OCI-LY7 (cell line): ENCODE data around the gene PDIA4. TPM values are rescaled to one million over a fixed set of nuclear protein-coding genes. Genes with fewer than 3 reads are reported as not detected.

Experiments used
- BruUV-seq: library from RNA; stranded (reverse); fragments of 400-500 nt; replicated peaks from 2 replicates; lab custom pipeline; 2021; lab: Mats Ljungman, UMichigan
- CTCF ChIA-PET: fragments of 300-600 bp; sonication (Branson Sonifier 250); formaldehyde crosslinking; loops from one replicate; lab custom pipeline; 2022; ENCODE audit warnings: antibody characterized with exemption; ENCODE audit not compliant: unreplicated experiment; lab: Charles Lee
- POLR2A ChIA-PET: fragments of 300-600 bp; sonication (Branson Sonifier 250); formaldehyde crosslinking; loops from one replicate; lab custom pipeline; 2022; ENCODE audit warnings: antibody characterized with exemption; lab: Charles Lee
- DNase-seq: peaks from one replicate; pipeline ENCODE4 v3.0.0-alpha.2; 2015; ENCODE audit warnings: low spot score
- H2AFZ ChIP-seq: fragments of 200-600 bp; sonication (generic), shearing (Covaris generic); 2 replicates; pipeline ENCODE4 v1.6.1; 2014; ENCODE audit warnings: mild to moderate bottlenecking, antibody characterized with exemption, low read length, moderate library complexity
- H3K27ac ChIP-seq: fragments of 200-600 bp; sonication (generic); 2 replicates; pipeline ENCODE4 v1.5.1; 2014; ENCODE audit warnings: mixed run types, low read depth, mild to moderate bottlenecking, moderate library complexity, low read length, inconsistent platforms; ENCODE audit not compliant: poor library complexity, severe bottlenecking
- H3K36me3 ChIP-seq: fragments of 200-600 bp; sonication (generic); 2 replicates; pipeline ENCODE4 v1.6.1; 2014; ENCODE audit warnings: mild to moderate bottlenecking, antibody characterized with exemption, low read length, moderate library complexity, mixed read lengths; ENCODE audit not compliant: insufficient read depth
- H3K4me1 ChIP-seq: fragments of 200-600 bp; sonication (generic); 2 replicates; pipeline ENCODE4 v1.5.1; 2014; ENCODE audit warnings: mild to moderate bottlenecking, low read length; ENCODE audit not compliant: insufficient read depth, poor library complexity, severe bottlenecking
- H3K4me2 ChIP-seq: fragments of 200-600 bp; sonication (generic); 2 replicates; pipeline ENCODE4 v1.6.1; 2014; ENCODE audit warnings: mild to moderate bottlenecking, low read length
- H3K4me3 ChIP-seq: fragments of 200-600 bp; sonication (generic); 2 replicates; pipeline ENCODE4 v1.5.1; 2014; ENCODE audit warnings: mild to moderate bottlenecking, low read depth, low read length; ENCODE audit not compliant: poor library complexity, severe bottlenecking
- H3K79me2 ChIP-seq: fragments of 200-600 bp; sonication (generic); 2 replicates; pipeline ENCODE4 v1.6.1; 2016; ENCODE audit warnings: low read depth, mild to moderate bottlenecking, low read length, moderate library complexity, mixed read lengths; ENCODE audit not compliant: insufficient read depth
- H3K9me2 ChIP-seq: fragments of 200-600 bp; sonication (generic); 2 replicates; pipeline ENCODE4 v1.6.1; 2016; ENCODE audit warnings: mild to moderate bottlenecking, low read length, mixed read lengths; ENCODE audit not compliant: insufficient read depth
- H3K9me3 ChIP-seq: fragments of 200-600 bp; sonication (generic); 2 replicates; pipeline ENCODE4 v1.6.1; 2014; ENCODE audit warnings: mild to moderate bottlenecking, mixed run types, low read length, mixed read lengths
- H4K20me1 ChIP-seq: fragments of 200-600 bp; sonication (generic); 2 replicates; pipeline ENCODE4 v1.6.1; 2014; ENCODE audit warnings: mild to moderate bottlenecking, antibody characterized with exemption, low read length, moderate library complexity, mixed read lengths; ENCODE audit not compliant: insufficient read depth
- EZH2phosphoT487 ChIP-seq: fragments of 200-600 bp; sonication (generic); IDR thresholded peaks from 2 replicates; pipeline ENCODE4 v1.6.1; 2018; ENCODE audit warnings: low read depth, borderline replicate concordance, mild to moderate bottlenecking, mixed run types, antibody characterized with exemption, low read length, moderate library complexity, mixed read lengths
- intact Hi-C: fragments of 100-400 bp; cut with micrococcal nuclease; formaldehyde crosslinking; loops from one replicate; pipeline ENCODE4 v1.10.0; 2022; ENCODE audit not compliant: unreplicated experiment
- total RNA-seq, 2 experiments: library from RNA; depleted of rRNA in 1 of 2; stranded (reverse); fragments of >200 nt in 1 of 2; shearing (Covaris generic) in 1 of 2; gene quantifications; 2 replicates each; pipeline ENCODE4 v1.2.3, GENCODE V29; 2014 to 2022
- TF ChIP-seq, protein P1 (sequence below): fragments of 200-600 bp; sonication (generic); conservative IDR thresholded peaks from 2 replicates; pipeline ENCODE4 v1.5.1; 2014; ENCODE audit warnings: mild to moderate bottlenecking, antibody characterized with exemption, low read length, moderate library complexity, mixed read lengths

The PDIA4 gene
- total RNA-seq, 2 experiments from 2014 or later, result 130 to 141 TPM

DNA sequence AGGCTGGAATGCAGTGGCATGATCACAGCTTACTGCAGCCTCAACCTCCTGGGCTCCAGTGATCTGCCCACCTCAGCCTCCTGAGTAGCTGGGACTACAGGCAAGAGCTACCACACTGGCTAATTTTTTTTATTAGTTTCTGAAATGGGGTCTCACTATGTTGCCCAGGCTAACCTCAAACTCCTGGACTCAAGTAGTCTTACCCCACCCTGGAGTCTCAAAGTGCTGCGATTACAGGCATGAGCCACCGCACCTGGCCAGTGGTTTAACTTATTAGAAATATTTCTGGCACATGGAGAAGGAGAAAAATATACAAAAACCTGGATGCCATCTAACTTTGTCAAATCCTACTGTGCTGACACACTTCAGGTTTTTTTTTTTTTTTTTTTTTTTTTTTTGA, 47.0 kb upstream of the PDIA4 start:
- no peak overlapping the region for H3K4me3 ChIP-seq
- intact Hi-C loops, result no loop called here
- no peak overlapping the region for H3K4me2 ChIP-seq
- H4K20me1 ChIP-seq, result no peaks in the 10 kb centered on the region
- POLR2A ChIA-PET, result interaction anchor here (0.9 kb wide), 1 partner anchor 14 kb away, joined by 4 read pairs; no protein-coding TSS in a partner anchor
- H3K79me2 ChIP-seq, result no peaks in the 10 kb centered on the region
- TF ChIP-seq, protein P1, sequence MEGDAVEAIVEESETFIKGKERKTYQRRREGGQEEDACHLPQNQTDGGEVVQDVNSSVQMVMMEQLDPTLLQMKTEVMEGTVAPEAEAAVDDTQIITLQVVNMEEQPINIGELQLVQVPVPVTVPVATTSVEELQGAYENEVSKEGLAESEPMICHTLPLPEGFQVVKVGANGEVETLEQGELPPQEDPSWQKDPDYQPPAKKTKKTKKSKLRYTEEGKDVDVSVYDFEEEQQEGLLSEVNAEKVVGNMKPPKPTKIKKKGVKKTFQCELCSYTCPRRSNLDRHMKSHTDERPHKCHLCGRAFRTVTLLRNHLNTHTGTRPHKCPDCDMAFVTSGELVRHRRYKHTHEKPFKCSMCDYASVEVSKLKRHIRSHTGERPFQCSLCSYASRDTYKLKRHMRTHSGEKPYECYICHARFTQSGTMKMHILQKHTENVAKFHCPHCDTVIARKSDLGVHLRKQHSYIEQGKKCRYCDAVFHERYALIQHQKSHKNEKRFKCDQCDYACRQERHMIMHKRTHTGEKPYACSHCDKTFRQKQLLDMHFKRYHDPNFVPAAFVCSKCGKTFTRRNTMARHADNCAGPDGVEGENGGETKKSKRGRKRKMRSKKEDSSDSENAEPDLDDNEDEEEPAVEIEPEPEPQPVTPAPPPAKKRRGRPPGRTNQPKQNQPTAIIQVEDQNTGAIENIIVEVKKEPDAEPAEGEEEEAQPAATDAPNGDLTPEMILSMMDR, result no peak
- no peak for TF ChIP-seq EZH2phosphoT487
- H3K4me1 ChIP-seq, result no peaks in the 10 kb centered on the region
- H3K27ac ChIP-seq, result no peak overlapping the region
- no peaks in the 10 kb centered on the region for H3K9me2 ChIP-seq
- CTCF ChIA-PET, result no interaction called here
- no TSS peak for BruUV-seq
- no peak overlapping the region for H2AFZ ChIP-seq
- H3K36me3 ChIP-seq, result peaks cover 38% of the 10 kb centered on the region
- H3K9me3 ChIP-seq, result no peaks in the 10 kb centered on the region
- DNase-seq, result no peak

DNA sequence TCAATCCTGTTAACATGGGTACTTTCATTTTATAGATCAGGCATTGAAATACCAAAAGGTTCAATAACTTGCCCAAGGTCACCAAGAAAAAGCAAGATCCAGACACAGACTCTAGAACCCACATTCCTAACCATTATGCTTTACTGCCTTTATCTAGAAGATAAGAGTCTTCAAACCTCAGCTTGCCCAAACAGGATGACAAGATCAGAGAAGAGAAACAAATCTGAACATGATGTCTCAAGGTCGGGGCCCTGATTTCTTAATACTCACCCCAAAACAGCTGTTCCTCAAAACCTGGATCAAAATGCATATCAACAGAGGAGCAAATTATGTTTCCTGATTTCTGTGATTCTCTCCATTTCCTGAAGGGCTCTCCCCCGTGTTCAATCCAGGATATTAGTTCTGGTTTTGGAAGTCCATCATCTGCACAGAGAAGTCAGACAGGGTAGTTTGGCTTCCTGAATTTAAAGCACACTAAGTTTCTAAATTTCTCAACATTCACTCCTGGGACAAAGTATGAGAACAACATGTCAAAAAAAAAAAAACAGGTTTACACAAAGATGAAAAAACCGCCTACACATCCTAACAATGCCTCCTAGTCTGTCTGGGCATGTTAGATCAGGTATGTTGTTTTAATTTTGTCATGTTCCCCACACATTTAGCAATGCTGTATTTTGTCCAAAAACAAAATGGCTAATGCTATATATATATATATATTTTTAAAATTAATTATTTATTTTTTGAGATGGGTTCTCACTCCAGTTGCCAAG, 46.0 kb upstream of the PDIA4 start:
- POLR2A ChIA-PET, result interaction anchor here (0.8 kb wide), 1 partner anchor 15 kb away, joined by 3 read pairs; no protein-coding TSS in a partner anchor

More for the DNA sequence above, 46.0 kb upstream of the PDIA4 start:
- Histone ChIP-seq H3K9me3 (no peaks in the 10 kb centered on the region), H3K9me2 (no peaks in the 10 kb centered on the region), H3K79me2 (no peaks in the 10 kb centered on the region), H4K20me1 (no peaks in the 10 kb centered on the region), H3K36me3 (peaks cover 45% of the 10 kb centered on the region), H3K4me1 (no peaks in the 10 kb centered on the region), H3K4me2 (no peak overlapping the region), H2AFZ (no peak overlapping the region), H3K27ac (no peak overlapping the region), H3K4me3 (no peak overlapping the region)
- intact Hi-C loops, result no loop called here
- TF ChIP-seq, protein P1, result no peak
- no peak for TF ChIP-seq EZH2phosphoT487
- CTCF ChIA-PET, result no interaction called here
- DNase-seq, result no peak
- no TSS peak for BruUV-seq
